HepG2 (cell line): ENCODE results near the gene IKZF4. TPM values are rescaled to one million over a fixed set of nuclear protein-coding genes. Genes with fewer than 3 reads are reported as not detected.
A peak's percentile ranks its signal among the peaks of the same experiment; 100 is the strongest.

Source experiments
- BCLAF1 ChIP-seq: fragments of 450-650 bp; IDR thresholded peaks from 2 replicates; pipeline ENCODE4 v1.6.1; 2017; ENCODE audit warnings: mild to moderate bottlenecking
- DZIP1 ChIP-seq: sonication (generic); formaldehyde crosslinking; IDR thresholded peaks from 2 replicates; pipeline ENCODE4 v1.5.0; 2020; ENCODE audit warnings: mild to moderate bottlenecking, missing genetic modification reagents
- FOXJ3 ChIP-seq: sonication (generic); formaldehyde crosslinking; IDR thresholded peaks from 2 replicates; pipeline ENCODE4 v1.4.0; 2020; ENCODE audit warnings: missing genetic modification reagents, mild to moderate bottlenecking, borderline replicate concordance
- GATAD2A ChIP-seq: IDR thresholded peaks from 2 replicates; pipeline ENCODE4 v1.6.1; 2016
- GMEB1 ChIP-seq: sonication (generic); formaldehyde crosslinking; IDR thresholded peaks from 2 replicates; pipeline ENCODE4 v1.5.1; 2020; ENCODE audit warnings: missing genetic modification reagents, mild to moderate bottlenecking, borderline replicate concordance
- GTF3A ChIP-seq: sonication (generic); formaldehyde crosslinking; conservative IDR thresholded peaks from 2 replicates; pipeline ENCODE4 v1.4.0; 2020; ENCODE audit warnings: mild to moderate bottlenecking, missing genetic modification reagents
- MBD4 ChIP-seq: IDR thresholded peaks from 2 replicates; pipeline ENCODE4 v1.6.1; 2012; ENCODE audit warnings: low read length, inconsistent platforms, borderline replicate concordance
- NBN ChIP-seq: fragments of 450-650 bp; conservative IDR thresholded peaks from 2 replicates; pipeline ENCODE4 v1.6.1; 2017
- NKX3-1 ChIP-seq: sonication (generic); formaldehyde crosslinking; IDR thresholded peaks from 2 replicates; pipeline ENCODE4 v1.5.0; 2020; ENCODE audit warnings: missing genetic modification reagents
- RBM39 ChIP-seq: fragments of 200-400 bp; formaldehyde crosslinking; IDR thresholded peaks from one replicate; pipeline ENCODE4 v1.6.1; 2018; ENCODE audit warnings: antibody characterized with exemption, mild to moderate bottlenecking, low read depth, low read length; ENCODE audit not compliant: poor library complexity, severe bottlenecking
- SKI ChIP-seq: fragments of 450-650 bp; IDR thresholded peaks from one replicate; pipeline ENCODE4 v1.6.1; 2018; ENCODE audit warnings: mild to moderate bottlenecking; ENCODE audit not compliant: partially characterized antibody
- THAP11 ChIP-seq: IDR thresholded peaks from 2 replicates; pipeline ENCODE4 v1.6.1; 2016; ENCODE audit warnings: missing biosample characterization, missing genetic modification reagents
- WIZ ChIP-seq: sonication (generic); formaldehyde crosslinking; IDR thresholded peaks from 2 replicates; pipeline ENCODE4 v1.5.1; 2020; ENCODE audit warnings: mild to moderate bottlenecking, missing genetic modification reagents
- ZNF18 ChIP-seq: sonication (generic); formaldehyde crosslinking; IDR thresholded peaks from 2 replicates; pipeline ENCODE4 v1.8.0; 2022; ENCODE audit warnings: mild to moderate bottlenecking, missing genetic modification reagents; ENCODE audit not compliant: insufficient replicate concordance
- ZNF296 ChIP-seq: sonication (generic); formaldehyde crosslinking; conservative IDR thresholded peaks from 2 replicates; pipeline ENCODE4 v1.5.0; 2020; ENCODE audit warnings: mild to moderate bottlenecking, missing genetic modification reagents
- ZNF30 ChIP-seq: sonication (generic); formaldehyde crosslinking; IDR thresholded peaks from 2 replicates; pipeline ENCODE4 v1.5.0; 2020; ENCODE audit warnings: mild to moderate bottlenecking, missing genetic modification reagents
- ZNF317 ChIP-seq: sonication (generic); formaldehyde crosslinking; IDR thresholded peaks from 2 replicates; pipeline ENCODE4 v1.5.0; 2020; ENCODE audit warnings: mild to moderate bottlenecking, missing genetic modification reagents
- ZNF414 ChIP-seq: sonication (generic); formaldehyde crosslinking; IDR thresholded peaks from 2 replicates; pipeline ENCODE4 v1.5.0; 2020; ENCODE audit warnings: missing genetic modification reagents
- ZNF44 ChIP-seq: sonication (generic); formaldehyde crosslinking; IDR thresholded peaks from 2 replicates; pipeline ENCODE4 v1.5.1; 2020; ENCODE audit warnings: mild to moderate bottlenecking, missing genetic modification reagents
- ZNF496 ChIP-seq: sonication (generic); formaldehyde crosslinking; IDR thresholded peaks from 2 replicates; pipeline ENCODE4 v1.8.1; 2023; ENCODE audit warnings: mild to moderate bottlenecking, moderate library complexity, missing genetic modification reagents; ENCODE audit not compliant: insufficient replicate concordance
- ZNF878 ChIP-seq: sonication (generic); formaldehyde crosslinking; IDR thresholded peaks from 2 replicates; pipeline ENCODE4 v1.8.1; 2023; ENCODE audit warnings: mild to moderate bottlenecking, missing genetic modification reagents, moderate library complexity
- ZSCAN12 ChIP-seq: sonication (generic); formaldehyde crosslinking; IDR thresholded peaks from 2 replicates; pipeline ENCODE4 v1.9.0; 2021; ENCODE audit warnings: mild to moderate bottlenecking, missing genetic modification reagents
- ZSCAN9 ChIP-seq: IDR thresholded peaks from 2 replicates; pipeline ENCODE4 v1.6.1; 2016; ENCODE audit warnings: borderline replicate concordance
- polyA plus RNA-seq, 8 experiments: library from polyadenylated mRNA; depleted of rRNA in 3 of 8; stranded (reverse) in 7 of 8; unstranded in 1 of 8; fragments of >200 nt; fragmentation: Illumina TruSeq in 4 of 8; extraction: Trizol in 4 of 8; gene quantifications; 2 replicates each; pipeline versions ENCODE4 v1.2.1 to v1.2.3, GENCODE V29; 2011 to 2016; ENCODE audit warnings: low read depth in 4 of 8, missing spikeins in 1 of 8, mixed read lengths in 1 of 8; ENCODE audit not compliant: insufficient read depth in 1 of 8
- total RNA-seq, 5 experiments: library from RNA; depleted of rRNA; stranded (reverse); fragments of >200 nt; fragmentation: Illumina TruSeq; extraction: Trizol; gene quantifications; 2 replicates each; pipeline ENCODE4 v1.2.3, GENCODE V29; 2016; ENCODE audit warnings: low read depth in 1 of 5

The IKZF4 gene
- total and polyA plus RNA-seq, 2 of the 13 experiments (the other 11 are each of a cell fraction or from before 2014, with no cell fraction given): 0.58 to 2.2 TPM

GRCh38 chr12:55974308-55974730 lies 46.5 kb upstream of the IKZF4 start (continued):
- TF ChIP-seq ZNF18 (CRISPR knock-in tag) (no peak), BCLAF1 (no peak), SKI (no peak), ZNF296 (CRISPR knock-in tag) (no peak), FOXJ3 (CRISPR knock-in tag) (no peak), NKX3-1 (CRISPR knock-in tag) (no peak), ZSCAN9 (CRISPR knock-in tag) (no peak), DZIP1 (CRISPR knock-in tag) (no peak; the same call in 1 of the 2 replicates), WIZ (CRISPR knock-in tag) (no peak), GATAD2A (no peak), GTF3A (CRISPR knock-in tag) (no peak), GMEB1 (CRISPR knock-in tag) (no peak), THAP11 (no peak), ZNF878 (CRISPR knock-in tag) (no peak; the same call in 1 of the 2 replicates), ZSCAN12 (no peak), ZNF317 (CRISPR knock-in tag) (0 out of 2 replicates have a peak, but pooled peaks have one; percentile 4), NBN (no peak), ZNF30 (CRISPR knock-in tag) (no peak), ZNF496 (CRISPR knock-in tag) (no peak), RBM39 (peak; percentile 16), ZNF414 (CRISPR knock-in tag) (no peak), MBD4 (no peak), ZNF44 (no peak; the same call in 1 of the 2 replicates)
